AG20443 (cell line): ENCODE measurements around the gene OARD1.

Source experiments
- DNase-seq: peaks from one replicate; pipeline ENCODE4 v3.0.0; 2012; ENCODE audit warnings: low spot score, mixed read lengths

Gene OARD1

GRCh38 chr6:41047745-41048732 lies 24.1 kb downstream of the OARD1 start:
- no peak for DNase-seq

- no peak for DNase-seq
Measured at GRCh38 chr6:41047306-41047705, 24.9 kb downstream of the OARD1 start.

- no peak for DNase-seq
Measured at GRCh38 chr6:41046084-41046483, 26.1 kb downstream of the OARD1 start.

- no peak for DNase-seq
Measured at GRCh38 chr6:41045664-41046063, 26.5 kb downstream of the OARD1 start.

GRCh38 chr6:41043151-41043550 lies 29.0 kb downstream of the OARD1 start:
- no peak for DNase-seq

GRCh38 chr6:41042226-41043055 lies 29.7 kb downstream of the OARD1 start, which contains the start of gene TSPO2:
Gene TSPO2, plus strand, starts transcription at chr6:41042467. Its CDS starts 519 bp downstream, at chr6:41042986.
- DNase-seq = no peak

GRCh38 chr6:41040940-41041536 lies 31.1 kb downstream of the OARD1 start:
- DNase-seq = no peak

- no peak for DNase-seq
Measured at GRCh38 chr6:41040101-41040939, 31.8 kb downstream of the OARD1 start.

GRCh38 chr6:41039060-41039998 lies 32.8 kb downstream of the OARD1 start, which contains the start of gene UNC5CL:
Gene UNC5CL, minus strand, starts transcription at chr6:41039221. Its CDS starts 4,147 bp downstream, at chr6:41035074.
- peak; percentile 66 for DNase-seq

- DNase-seq = no peak
Measured at GRCh38 chr6:41038205-41038604, 34.0 kb downstream of the OARD1 start.

- no peak for DNase-seq
Measured at GRCh38 chr6:41037107-41037900, 34.9 kb downstream of the OARD1 start.

- no peak for DNase-seq
Measured at GRCh38 chr6:41036601-41037000, 35.6 kb downstream of the OARD1 start.

GRCh38 chr6:41036186-41036585 lies 36.0 kb downstream of the OARD1 start:
- DNase-seq = no peak

- no peak for DNase-seq
Measured at GRCh38 chr6:41033776-41034175, 38.4 kb downstream of the OARD1 start.

- DNase-seq = no peak
Measured at GRCh38 chr6:41032830-41033229, 39.3 kb downstream of the OARD1 start.

GRCh38 chr6:41028561-41029412 lies 43.4 kb downstream of the OARD1 start:
- DNase-seq = peak; percentile 25

- peak; percentile 95 for DNase-seq
Measured at GRCh38 chr6:41027799-41028560, 44.2 kb downstream of the OARD1 start.

GRCh38 chr6:41027241-41027640 lies 44.9 kb downstream of the OARD1 start:
- DNase-seq = no peak
